Stimulated activated CD4-positive, alpha-beta T cell treated with anti-CD3 and anti-CD28 coated beads, Interleukin-1b, Interleukin-23, amount 100 ng/mL, for 1 hour (primary cell): Measurements from ENCODE around the gene SPPL2C.

Experiments used
- DNase-seq, 2 donors: peaks; one replicate each; pipeline ENCODE4 v3.0.0-alpha.2; 2020; ENCODE audit warnings: low read depth in 2 of 2

SPPL2C gene

DNA sequence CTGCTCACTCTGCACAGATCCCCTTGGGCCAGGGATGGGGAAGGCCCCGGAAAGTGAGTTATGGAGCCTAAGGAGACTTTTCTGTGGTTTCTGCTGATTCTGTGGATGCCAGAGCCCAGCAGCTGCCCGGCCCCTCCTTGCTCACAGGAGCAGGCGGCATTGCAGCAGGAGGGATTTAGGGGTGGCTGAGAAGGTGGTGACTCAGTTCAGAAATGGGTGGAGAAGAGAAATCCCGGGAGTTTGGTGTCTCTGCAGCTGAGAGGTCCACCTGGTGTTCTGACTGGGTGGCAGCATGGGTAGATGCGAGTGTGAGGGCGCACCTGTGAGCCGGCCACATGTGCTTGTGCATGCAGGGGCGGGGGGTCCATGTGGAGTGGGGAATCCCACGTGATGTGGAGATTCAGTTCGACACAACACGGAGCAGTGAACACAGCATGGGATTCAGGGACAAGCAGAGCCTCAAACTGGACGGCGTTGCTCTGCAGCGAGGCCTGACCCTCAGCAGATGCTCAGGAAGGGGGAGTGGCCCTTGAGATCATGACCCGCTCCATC is 16.0 kb upstream of the SPPL2C start:
- DNase-seq, result no peak

DNA sequence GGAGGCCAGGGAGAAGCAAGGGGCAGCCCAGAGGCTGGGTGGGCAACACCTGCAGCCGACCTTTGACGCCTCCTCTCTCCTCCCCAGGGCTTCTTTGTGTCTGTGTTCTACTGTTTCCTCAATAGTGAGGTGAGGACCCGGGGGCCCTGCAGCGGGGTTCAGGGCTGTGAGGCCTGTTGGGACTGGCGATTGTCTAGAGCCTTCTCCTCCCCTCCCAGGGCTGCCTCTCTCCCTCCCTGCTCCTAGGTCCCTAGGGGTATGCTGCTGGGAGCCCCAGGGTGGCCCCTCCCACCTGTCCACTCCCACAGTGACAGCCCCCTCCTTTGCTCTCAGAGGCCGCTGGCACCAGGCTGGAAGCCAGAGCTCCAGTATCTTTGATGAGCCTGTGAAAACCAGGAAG is 10.8 kb upstream of the SPPL2C start:
- no peak for DNase-seq

DNA sequence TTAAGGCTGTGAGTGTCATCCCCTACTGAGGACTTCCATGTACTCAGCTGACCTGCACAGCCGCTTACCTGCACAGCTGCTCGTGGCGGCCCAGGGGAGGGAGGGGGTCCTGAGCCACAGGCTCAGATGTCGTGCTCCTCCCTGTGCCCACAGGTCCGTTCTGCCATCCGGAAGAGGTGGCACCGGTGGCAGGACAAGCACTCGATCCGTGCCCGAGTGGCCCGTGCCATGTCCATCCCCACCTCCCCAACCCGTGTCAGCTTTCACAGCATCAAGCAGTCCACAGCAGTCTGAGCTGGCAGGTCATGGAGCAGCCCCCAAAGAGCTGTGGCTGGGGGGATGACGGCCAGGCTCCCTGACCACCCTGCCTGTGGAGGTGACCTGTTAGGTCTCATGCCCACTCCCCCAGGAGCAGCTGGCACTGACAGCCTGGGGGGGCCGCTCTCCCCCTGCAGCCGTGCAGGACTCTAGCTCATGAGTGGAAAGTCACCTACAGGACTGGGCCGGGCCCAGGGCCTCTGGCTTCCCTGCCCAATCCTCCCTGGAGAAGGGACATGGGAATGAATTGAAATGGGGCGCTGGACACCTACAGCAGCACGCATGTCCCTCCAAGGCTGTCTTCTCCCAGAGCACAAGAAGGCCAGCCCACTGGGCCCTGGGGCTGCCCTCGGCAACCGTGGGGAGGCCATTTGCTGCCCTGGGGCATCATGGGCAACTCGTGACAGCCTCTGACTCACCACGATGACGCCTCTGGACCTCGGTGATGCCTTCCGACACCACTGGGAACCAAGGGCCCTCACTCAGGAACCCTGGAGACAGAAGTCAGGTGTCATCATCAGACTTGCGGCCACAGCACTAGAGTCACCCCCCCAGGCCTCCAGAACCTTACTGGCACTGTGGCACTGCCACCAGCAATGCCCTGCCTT is 9.9 kb upstream of the SPPL2C start:
- no peak for DNase-seq

DNA sequence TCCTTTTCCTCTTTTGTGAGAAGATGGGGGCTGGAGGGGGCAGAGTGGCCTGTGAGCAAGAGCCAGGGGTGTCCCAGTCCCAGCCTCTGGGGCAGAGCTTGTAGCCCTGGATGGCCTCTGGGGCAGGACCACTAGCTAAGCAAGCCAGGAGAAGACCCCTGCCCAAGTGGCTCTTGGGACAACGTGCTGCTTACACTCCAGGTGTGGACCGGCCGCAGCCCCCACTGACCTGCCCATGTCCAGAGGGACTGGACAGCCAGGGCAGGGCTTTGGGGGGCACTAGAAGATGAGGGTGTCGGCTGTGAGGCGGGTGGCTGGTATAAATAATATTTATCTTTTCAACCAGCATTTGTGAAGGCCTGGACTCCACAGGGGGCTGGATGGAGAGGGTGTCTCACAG is 9.2 kb upstream of the SPPL2C start:
- DNase-seq, result no peak

DNA sequence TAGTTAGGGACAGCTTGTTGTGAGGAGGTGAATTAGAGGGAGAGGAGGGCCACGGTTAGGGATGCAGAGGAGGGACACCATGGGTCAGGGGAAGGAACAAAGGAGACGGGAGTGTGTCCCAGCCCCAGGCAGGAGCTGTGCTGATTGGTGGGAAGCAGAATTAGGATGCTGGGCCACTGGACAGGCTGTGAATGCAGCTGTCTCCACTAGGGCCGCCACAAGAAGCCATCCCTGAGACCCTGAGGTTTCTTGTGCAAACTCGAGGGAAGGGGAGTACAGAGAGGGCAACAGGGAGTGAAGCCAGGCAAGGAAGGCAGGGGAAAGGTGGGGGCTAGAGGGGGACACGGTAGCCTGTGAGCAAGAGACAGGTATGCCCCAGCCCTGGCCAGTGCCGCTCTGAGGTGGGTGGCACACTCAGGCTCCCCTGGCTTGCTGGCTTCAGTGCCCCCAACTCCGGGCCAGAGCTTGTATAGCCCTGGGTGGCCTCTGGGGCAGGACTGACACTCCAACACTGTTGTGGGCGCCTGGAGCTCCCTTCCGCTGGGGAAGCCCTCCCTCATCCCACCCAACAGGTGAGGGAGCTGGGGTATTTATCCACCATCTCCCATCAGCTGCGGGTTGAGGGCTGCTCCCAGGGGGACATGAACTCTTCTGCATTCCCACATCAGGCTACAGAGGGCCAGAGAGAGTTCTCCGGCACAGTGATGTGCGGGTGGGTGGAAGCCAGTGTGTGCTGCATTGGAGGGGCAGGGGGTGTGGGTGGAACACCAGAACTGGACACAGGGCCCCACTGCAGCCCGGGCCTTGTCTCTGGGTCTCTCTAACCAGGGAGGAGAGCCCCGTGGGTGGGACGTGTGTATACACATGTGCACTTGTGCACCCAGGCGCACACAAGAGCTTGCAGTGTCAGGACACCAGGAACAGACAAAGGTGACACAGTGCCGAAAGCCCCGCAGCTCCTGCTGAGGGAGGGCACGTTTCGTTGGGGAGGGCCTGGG is 8.3 kb upstream of the SPPL2C start:
- no peak for DNase-seq

DNA sequence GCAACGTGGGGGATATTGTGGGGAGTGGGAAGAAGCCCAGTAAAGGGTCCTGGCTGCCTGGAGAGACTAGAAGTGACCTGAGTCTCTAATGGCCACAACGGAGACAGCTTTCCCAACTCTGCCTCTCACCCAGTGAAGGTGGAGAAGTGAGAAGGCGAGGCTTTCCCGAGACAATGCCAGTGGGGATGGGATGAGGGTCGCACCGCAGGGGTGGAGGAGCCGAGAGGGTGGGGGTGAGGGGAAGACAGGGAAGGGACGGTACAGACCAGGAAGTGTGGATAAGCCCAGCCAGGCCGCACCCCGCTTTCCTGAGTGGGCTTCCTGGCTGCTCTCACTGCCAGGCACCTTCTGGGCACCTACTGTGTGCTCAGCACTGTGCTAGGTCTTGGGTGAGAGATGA is 7.5 kb upstream of the SPPL2C start:
- DNase-seq, result no peak

DNA sequence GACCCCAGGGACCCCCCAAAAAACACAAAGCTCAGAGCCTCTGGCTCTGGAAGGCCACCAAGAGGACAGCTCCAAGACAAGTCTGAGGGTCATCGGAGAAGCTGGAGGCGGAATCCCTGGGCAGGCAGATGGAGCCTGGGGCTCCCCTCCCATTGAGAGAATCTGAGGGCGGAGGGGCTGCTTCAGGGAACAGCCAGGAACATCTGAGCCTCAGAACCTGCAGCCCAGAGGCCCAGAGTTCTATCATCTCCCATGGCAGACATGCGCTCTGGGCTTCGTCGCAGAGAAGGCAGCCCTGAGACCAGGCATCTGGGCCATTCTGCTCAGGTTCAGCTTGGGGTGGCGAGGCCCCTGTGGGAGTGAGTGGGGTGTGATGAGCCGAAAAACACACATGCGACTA is 7.1 kb upstream of the SPPL2C start:
- no peak for DNase-seq

DNA sequence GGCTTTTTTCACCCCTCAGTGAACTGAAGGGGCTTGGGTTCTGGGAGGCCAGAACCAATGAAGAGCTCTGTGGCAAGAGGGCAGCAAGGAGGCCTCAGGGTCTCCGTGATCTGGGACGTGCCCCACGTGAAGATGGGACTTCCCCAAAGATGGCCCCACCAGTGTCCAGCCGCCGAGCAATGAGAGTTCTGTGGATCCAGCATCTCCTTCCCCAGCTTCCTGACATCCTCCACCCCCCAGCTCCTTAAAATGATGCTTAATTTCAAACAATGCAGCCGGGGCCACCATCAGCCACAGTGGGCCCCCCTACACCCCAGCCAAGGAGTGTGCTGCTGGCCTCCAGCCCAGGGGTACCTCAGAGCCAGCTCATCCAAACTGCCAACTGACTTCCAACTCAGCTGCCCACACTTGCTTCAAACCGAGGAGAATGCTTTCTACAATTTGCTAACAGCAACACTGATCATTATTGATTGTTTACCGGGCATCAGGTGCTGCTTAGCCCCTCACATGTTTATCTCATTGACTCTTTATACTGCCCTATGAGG is 5.9 kb upstream of the SPPL2C start:
- DNase-seq, result no peak

DNA sequence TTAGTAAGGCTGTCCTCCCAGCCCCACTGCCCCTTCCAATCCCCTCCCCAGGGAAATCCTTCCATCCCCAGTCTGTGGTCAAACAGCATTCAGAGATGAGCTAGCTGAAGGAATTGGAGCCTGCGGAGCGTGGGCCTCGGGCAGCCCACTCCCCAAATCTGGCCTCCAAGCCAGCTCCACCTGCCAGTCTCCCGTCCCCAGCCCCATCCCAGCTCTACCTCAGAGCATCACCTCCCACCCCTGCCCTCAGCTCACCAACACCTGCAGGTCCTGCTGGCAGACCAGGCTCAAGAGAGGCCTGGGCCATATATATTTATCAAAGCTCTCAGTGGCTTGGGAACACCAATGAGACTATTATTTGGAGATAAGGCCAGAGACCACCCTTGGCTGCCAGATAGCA is 5.2 kb upstream of the SPPL2C start:
- DNase-seq, result no peak

DNA sequence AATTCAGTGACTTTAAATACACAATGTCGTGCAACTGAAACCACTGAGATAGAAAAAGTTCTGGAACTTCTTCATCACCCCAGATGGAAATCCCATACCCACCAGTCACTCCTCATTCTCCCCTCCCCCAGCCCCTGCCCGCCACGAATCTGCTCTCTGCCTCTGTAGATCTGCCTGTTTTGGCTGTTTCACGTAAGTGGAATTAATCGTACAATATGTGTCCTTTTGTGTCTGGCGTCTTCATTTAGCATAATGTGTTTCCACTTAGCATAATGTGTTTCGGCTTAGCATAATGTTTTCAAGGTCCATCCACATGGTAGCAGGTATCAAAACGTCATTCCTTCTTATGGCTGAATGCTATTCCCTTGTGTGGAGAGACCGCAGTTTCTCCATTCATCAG is 3.5 kb upstream of the SPPL2C start:
- DNase-seq, result no peak

DNA sequence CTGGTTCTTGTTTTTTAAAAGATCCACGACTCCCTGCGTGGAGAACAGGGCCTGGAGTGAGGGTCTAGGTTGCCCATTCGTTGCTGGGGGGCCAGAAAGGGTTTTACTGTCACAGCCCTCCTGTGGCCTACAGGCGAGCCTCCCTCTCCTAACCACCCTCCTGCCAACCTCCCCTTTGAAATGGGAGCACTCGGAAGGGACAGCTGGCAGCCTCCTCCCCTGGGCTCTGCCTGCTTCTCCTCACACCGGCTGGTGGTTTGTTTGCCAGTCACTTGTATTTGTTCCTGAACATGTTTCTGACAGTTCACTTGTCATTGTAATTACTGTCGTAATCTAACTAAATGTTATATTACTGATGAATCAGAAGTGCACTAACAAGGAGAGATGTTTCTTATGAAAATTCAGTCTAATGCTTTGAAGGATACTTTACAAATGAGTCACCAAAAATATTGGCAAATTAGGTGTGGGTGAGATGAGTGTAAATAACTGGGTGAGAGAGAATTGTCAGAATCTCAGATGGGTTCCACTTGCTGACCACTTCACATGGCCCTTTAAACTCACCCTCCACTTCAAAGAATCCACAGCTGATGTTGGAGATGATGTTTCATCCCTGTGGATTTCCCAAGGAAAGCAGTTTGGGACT is 2.7 kb upstream of the SPPL2C start:
- DNase-seq, result no peak

DNA sequence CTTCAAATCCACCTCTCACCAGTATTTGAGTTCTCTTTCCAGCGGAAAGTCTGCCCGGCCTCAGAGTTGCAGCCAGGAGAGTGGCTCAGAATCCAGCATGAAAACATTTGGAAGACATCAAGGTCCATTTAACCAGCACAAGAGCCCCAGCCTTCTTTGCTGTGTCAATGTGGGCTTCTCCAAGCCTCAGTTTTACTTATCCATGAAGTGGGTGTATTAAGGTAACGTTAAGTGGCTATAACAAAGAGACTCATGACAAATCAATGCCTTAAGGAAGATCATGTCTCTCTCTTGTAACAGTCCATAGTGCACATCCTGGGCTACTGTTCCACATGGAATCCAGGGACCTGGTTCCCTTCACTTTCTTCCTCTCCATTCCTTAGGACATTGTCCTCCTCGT is 959 bp upstream of the SPPL2C start:
- DNase-seq, result no peak

DNA sequence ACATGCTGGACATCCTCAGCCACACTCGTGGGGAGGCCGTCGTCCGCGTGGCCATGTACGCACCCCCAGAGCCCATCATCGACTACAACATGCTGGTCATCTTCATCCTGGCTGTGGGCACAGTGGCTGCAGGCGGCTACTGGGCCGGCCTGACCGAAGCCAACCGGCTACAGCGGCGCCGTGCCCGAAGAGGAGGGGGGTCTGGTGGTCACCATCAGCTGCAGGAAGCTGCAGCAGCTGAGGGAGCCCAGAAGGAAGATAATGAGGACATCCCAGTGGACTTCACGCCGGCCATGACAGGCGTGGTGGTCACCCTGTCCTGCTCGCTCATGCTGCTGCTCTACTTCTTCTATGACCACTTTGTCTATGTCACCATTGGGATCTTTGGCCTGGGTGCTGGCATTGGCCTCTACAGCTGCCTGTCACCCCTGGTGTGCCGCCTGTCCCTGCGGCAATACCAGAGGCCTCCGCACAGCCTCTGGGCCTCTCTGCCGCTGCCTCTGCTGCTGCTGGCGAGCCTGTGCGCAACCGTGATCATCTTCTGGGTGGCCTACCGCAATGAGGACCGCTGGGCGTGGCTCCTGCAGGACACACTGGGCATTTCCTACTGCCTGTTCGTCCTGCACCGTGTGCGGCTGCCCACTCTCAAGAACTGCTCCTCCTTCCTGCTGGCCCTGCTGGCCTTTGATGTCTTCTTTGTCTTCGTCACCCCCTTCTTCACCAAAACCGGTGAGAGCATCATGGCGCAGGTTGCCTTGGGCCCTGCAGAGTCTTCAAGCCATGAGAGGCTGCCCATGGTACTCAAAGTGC is 900 bp downstream of the SPPL2C start:
- DNase-seq, result no peak

DNA sequence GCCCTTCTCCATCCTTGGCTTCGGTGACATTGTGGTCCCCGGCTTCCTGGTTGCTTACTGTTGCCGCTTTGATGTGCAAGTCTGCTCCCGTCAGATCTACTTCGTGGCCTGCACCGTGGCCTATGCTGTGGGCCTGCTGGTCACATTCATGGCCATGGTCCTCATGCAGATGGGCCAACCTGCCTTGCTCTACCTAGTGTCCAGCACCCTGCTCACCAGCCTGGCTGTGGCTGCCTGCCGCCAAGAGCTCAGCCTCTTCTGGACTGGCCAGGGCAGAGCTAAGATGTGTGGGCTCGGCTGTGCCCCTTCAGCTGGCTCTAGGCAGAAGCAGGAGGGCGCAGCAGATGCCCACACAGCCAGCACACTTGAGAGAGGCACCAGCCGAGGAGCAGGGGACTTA is 1.5 kb downstream of the SPPL2C start:
- no peak for DNase-seq

DNA sequence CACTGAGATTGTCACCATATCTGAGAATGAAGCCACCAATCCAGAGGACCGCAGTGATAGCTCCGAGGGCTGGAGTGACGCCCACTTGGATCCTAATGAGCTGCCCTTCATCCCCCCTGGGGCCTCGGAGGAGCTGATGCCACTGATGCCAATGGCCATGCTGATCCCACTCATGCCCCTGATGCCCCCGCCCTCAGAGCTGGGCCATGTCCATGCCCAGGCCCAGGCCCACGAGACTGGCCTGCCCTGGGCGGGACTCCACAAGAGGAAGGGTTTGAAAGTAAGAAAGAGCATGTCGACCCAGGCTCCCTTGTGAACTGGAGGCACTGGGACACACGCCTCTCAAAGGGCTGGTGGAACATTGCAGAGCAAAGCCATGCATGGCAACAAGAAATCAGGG is 2.0 kb downstream of the SPPL2C start:
- no peak for DNase-seq

DNA sequence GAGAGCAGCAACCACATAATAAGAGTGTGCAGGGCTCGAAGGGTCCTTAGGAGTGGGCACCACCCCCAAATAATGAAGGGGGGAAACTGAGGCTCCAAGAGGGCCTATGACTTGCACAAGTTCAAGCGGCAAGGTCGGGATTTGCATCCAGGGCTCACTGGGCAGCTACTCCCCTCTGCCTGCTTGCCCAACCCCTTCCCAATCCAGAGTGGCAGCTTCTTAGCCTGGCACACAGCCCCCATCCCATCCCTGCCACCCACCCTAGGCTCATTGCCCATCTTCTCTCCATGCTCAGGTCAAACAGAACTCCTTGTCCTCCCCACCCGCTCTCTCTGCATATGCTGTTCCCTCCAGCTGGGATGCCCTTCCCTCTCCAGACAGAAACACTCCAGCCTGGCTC is 2.4 kb downstream of the SPPL2C start:
- no peak for DNase-seq

DNA sequence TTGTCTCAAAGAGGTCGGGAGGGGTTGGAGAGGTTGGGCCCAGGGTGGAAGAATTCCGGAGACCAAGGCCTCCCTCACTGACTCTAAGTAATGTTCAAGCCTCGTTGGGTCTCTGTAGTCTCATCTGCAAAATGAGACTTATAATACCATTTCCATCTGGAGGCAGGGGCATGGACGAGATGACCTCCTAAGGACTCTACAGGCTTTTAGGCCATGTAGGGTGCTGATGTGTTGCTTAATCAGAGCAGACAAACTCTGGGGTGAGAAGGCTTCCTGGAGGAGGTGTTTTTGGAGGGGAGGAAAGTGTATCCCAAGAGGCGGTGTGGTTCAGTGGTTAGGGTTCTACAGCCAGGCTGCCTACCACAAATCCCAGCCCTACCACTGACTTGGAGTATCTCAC is 3.1 kb downstream of the SPPL2C start:
- DNase-seq, result no peak

DNA sequence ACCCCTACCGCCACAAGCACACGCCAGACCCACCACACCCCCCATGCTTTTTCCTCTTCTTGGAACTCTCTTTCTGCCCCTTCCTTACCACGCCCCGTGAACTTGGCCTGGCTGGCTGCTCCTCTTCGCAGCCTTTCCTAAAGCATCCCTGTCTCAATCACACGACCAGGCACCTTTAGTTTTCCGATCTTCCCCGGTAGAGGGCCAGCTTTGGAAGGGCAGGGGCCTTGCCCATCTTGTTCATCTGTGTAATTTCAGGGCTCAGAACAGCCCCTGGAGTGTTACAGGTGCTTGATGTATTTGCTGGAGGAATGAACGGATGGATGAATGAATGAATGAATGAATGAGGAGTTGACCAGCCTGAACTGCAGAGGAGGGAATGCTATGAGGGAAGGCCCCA is 3.7 kb downstream of the SPPL2C start:
- no peak for DNase-seq

DNA sequence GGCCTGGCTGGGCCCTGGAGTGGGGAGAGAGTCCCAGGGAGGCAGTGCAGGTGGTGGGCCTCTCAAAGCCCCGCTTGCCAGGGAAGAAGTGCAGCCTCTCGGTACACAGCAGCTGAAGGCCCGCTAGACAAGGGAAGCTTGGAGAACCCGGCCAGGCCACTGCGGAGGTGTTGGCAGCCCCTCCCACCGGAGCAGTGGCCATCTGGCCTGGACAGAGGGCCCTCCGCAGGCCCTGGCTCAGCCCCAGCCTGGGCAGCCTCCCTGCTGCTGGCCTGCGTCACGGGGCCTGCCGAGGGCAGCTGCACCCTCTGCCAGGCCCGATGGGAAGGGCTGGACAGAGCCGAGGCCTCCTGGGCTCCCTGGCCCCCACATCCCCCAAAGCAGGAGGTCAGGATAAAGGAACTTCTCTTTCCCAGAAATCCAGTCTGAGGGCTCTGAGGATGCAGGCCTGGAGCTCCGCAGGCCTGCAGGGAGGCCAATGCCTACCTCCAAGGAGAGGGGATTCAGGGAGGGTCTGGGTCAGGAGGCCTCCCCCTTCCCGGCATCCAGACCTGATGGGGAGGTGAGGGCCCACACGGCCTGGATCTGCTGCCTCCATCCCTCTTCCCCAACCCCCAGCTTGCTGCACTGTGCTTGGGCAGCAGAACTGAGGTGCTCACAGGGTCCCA is 4.3 kb downstream of the SPPL2C start:
- no peak for DNase-seq

DNA sequence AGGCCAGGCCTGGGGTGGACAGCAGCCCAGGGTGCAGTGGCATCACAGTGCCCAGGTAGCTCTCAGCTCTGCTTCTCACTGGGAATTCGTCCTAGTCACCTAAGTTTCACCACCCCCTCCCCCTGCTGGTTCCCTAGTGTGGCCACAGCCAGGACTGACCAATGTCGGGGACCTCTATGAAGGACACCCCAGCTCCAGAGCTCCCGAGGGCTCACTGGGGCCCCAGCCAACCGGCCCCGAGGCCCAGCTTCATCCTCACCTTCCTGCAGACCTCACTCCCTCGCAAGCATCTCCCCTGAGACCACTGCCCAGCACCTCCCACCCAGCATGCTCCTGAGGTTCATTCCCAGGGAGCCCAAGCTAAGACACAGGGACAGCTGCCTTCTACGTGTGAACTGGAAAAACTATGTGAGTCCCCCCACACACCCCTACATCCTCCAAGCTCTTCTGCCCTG is 4.9 kb downstream of the SPPL2C start:
- no peak for DNase-seq
